ENCODE results near the gene SOX8.

- TF ChIP-seq CTCF (IDR thresholded peaks at IDR 0.05; ENCODE audit: low read length) = no peak
- no peak for TF ChIP-seq EZH2 (optimal IDR thresholded peaks at IDR 0.05; ENCODE audit: low read depth, low read length)
- no peak for TF ChIP-seq EZH2phosphoT487 (IDR thresholded peaks at IDR 0.05; ENCODE audit: low read length)
Observed at GRCh38 chr16:997440-998051, 16.0 kb downstream of the SOX8 start.
